ENCODE measurements around the gene CDC23. TPM values are rescaled to one million over a fixed set of nuclear protein-coding genes. Genes with fewer than 3 reads are reported as not detected.
"Not testable (repeated sequence)": the region's sequence is repeated elsewhere in the genome, so short reads cannot be mapped to it uniquely, and the experiment has no call there.

Gene CDC23
- total RNA-seq, 2 experiments from 2014 or later: 45.0 to 46.7 TPM

- ChIA-PET CTCF (ENCODE audit: unreplicated experiment) (no interaction called here), POLR2A (no interaction called here)
- no peaks in the 10 kb centered on the region for H3K9me2 ChIP-seq (ENCODE audit: insufficient read depth, low read length)
- BruUV-seq (replicated peaks): no TSS peak
- H3K27ac ChIP-seq (ENCODE audit: low read depth, low read length, poor library complexity, severe bottlenecking): no peak overlapping the region
- H4K20me1 ChIP-seq (ENCODE audit: insufficient read depth, low read length): no peaks in the 10 kb centered on the region
- H3K4me2 ChIP-seq (ENCODE audit: low read length): no peak overlapping the region
- TF ChIP-seq EZH2phosphoT487 (IDR thresholded peaks at IDR 0.05; ENCODE audit: borderline replicate concordance, low read depth, low read length): no peak
- TF ChIP-seq, protein P1, sequence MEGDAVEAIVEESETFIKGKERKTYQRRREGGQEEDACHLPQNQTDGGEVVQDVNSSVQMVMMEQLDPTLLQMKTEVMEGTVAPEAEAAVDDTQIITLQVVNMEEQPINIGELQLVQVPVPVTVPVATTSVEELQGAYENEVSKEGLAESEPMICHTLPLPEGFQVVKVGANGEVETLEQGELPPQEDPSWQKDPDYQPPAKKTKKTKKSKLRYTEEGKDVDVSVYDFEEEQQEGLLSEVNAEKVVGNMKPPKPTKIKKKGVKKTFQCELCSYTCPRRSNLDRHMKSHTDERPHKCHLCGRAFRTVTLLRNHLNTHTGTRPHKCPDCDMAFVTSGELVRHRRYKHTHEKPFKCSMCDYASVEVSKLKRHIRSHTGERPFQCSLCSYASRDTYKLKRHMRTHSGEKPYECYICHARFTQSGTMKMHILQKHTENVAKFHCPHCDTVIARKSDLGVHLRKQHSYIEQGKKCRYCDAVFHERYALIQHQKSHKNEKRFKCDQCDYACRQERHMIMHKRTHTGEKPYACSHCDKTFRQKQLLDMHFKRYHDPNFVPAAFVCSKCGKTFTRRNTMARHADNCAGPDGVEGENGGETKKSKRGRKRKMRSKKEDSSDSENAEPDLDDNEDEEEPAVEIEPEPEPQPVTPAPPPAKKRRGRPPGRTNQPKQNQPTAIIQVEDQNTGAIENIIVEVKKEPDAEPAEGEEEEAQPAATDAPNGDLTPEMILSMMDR (conservative IDR thresholded peaks at IDR 0.05; ENCODE audit: low read length): no peak
- H3K9me3 ChIP-seq (ENCODE audit: low read length): no peaks in the 10 kb centered on the region
- H3K4me3 ChIP-seq (ENCODE audit: low read depth, low read length, poor library complexity, severe bottlenecking): no peak overlapping the region
- intact Hi-C loops (cut with micrococcal nuclease; ENCODE audit: unreplicated experiment): no loop called here
- no peak for DNase-seq (ENCODE audit: low spot score)
- no peak overlapping the region for H2AFZ ChIP-seq (ENCODE audit: low read length)
- H3K4me1 ChIP-seq (ENCODE audit: insufficient read depth, low read length, poor library complexity, severe bottlenecking): no peaks in the 10 kb centered on the region
- H3K36me3 ChIP-seq (ENCODE audit: insufficient read depth, low read length): no peaks in the 10 kb centered on the region
- H3K79me2 ChIP-seq (ENCODE audit: insufficient read depth, low read depth, low read length): no peaks in the 10 kb centered on the region
Observed at GRCh38 chr5:138257583-138257982, 44.5 kb upstream of the CDC23 start.

- no peaks in the 10 kb centered on the region for H3K9me3 ChIP-seq (ENCODE audit: low read length)
- intact Hi-C loops (cut with micrococcal nuclease; ENCODE audit: unreplicated experiment): no loop called here
- CTCF ChIA-PET (ENCODE audit: unreplicated experiment): no interaction called here
- no peak overlapping the region for H3K4me2 ChIP-seq (ENCODE audit: low read length)
- no peak overlapping the region for H3K4me3 ChIP-seq (ENCODE audit: low read depth, low read length, poor library complexity, severe bottlenecking)
- POLR2A ChIA-PET: no interaction called here
- no peaks in the 10 kb centered on the region for H3K4me1 ChIP-seq (ENCODE audit: insufficient read depth, low read length, poor library complexity, severe bottlenecking)
- TF ChIP-seq, protein P1 (conservative IDR thresholded peaks at IDR 0.05; ENCODE audit: low read length): no peak
- no peak for TF ChIP-seq EZH2phosphoT487 (IDR thresholded peaks at IDR 0.05; ENCODE audit: borderline replicate concordance, low read depth, low read length)
- DNase-seq (ENCODE audit: low spot score): no peak
- H3K36me3 ChIP-seq (ENCODE audit: insufficient read depth, low read length): no peaks in the 10 kb centered on the region
- no peak overlapping the region for H3K27ac ChIP-seq (ENCODE audit: low read depth, low read length, poor library complexity, severe bottlenecking)
- H3K79me2 ChIP-seq (ENCODE audit: insufficient read depth, low read depth, low read length): no peaks in the 10 kb centered on the region
- no TSS peak for BruUV-seq (replicated peaks)
- no peak overlapping the region for H2AFZ ChIP-seq (ENCODE audit: low read length)
- no peaks in the 10 kb centered on the region for H3K9me2 ChIP-seq (ENCODE audit: insufficient read depth, low read length)
- H4K20me1 ChIP-seq (ENCODE audit: insufficient read depth, low read length): no peaks in the 10 kb centered on the region
Observed at GRCh38 chr5:138252944-138253343, 39.8 kb upstream of the CDC23 start.

- DNase-seq (ENCODE audit: low spot score); H3K79me2 ChIP-seq (ENCODE audit: insufficient read depth, low read depth, low read length); H2AFZ ChIP-seq (ENCODE audit: low read length); intact Hi-C loops (cut with micrococcal nuclease; ENCODE audit: unreplicated experiment); H3K36me3 ChIP-seq (ENCODE audit: insufficient read depth, low read length); H3K27ac ChIP-seq (ENCODE audit: low read depth, low read length, poor library complexity, severe bottlenecking); H3K4me2 ChIP-seq (ENCODE audit: low read length); CTCF ChIA-PET (ENCODE audit: unreplicated experiment); H3K9me2 ChIP-seq (ENCODE audit: insufficient read depth, low read length); H3K4me1 ChIP-seq (ENCODE audit: insufficient read depth, low read length, poor library complexity, severe bottlenecking); H3K9me3 ChIP-seq (ENCODE audit: low read length); H3K4me3 ChIP-seq (ENCODE audit: low read depth, low read length, poor library complexity, severe bottlenecking); BruUV-seq (replicated peaks); H4K20me1 ChIP-seq (ENCODE audit: insufficient read depth, low read length): not testable (repeated sequence)
- POLR2A ChIA-PET: interaction anchor here (2.3 kb wide), 1 partner anchor 17 kb away, joined by 5 read pairs; no protein-coding TSS in a partner anchor
Observed at GRCh38 chr5:138247800-138248199, 34.7 kb upstream of the CDC23 start.
